Skeletal muscle tissue (tissue), 4 donors: ENCODE results near the gene GABRP. TPM values are rescaled to one million over a fixed set of nuclear protein-coding genes. Genes with fewer than 3 reads are reported as not detected.
"Not testable (repeated sequence)": the region's sequence is repeated elsewhere in the genome, so short reads cannot be mapped to it uniquely, and the experiment has no call there.

Experiments used
- H3K27ac ChIP-seq: one replicate; pipeline ENCODE4 v1.7.0; 2013; ENCODE audit warnings: mild to moderate bottlenecking, low read depth, low read length, inconsistent platforms
- H3K27me3 ChIP-seq, 3 donors: one replicate each; pipeline ENCODE4 v1.7.0; 2013; ENCODE audit warnings: low read length in 3 of 3; ENCODE audit not compliant: control insufficient read depth in 3 of 3, insufficient read depth in 3 of 3
- H3K36me3 ChIP-seq, 3 donors: one replicate each; pipeline ENCODE4 v1.7.0; 2013; ENCODE audit warnings: low read length in 3 of 3; ENCODE audit not compliant: control insufficient read depth in 3 of 3, insufficient read depth in 3 of 3
- H3K4me1 ChIP-seq, 3 donors: one replicate each; pipeline ENCODE4 v1.7.0; 2013; ENCODE audit warnings: low read length in 3 of 3, mild to moderate bottlenecking in 3 of 3; ENCODE audit not compliant: control insufficient read depth in 3 of 3, insufficient read depth in 3 of 3
- H3K4me3 ChIP-seq, 3 donors: one replicate each; pipeline ENCODE4 v1.7.0; 2013; ENCODE audit warnings: low read length in 3 of 3
- H3K9ac ChIP-seq, 3 donors: one replicate each; pipeline ENCODE4 v1.7.0; 2013; ENCODE audit warnings: low read length in 3 of 3, mild to moderate bottlenecking in 3 of 3, moderate library complexity in 2 of 3, low read depth in 1 of 3
- H3K9me3 ChIP-seq, 3 donors: one replicate each; pipeline ENCODE4 v1.7.0; 2013; ENCODE audit warnings: low read length in 3 of 3; ENCODE audit not compliant: control insufficient read depth in 3 of 3
- total RNA-seq: library from RNA; depleted of rRNA; stranded (reverse); fragments of >200 nt; gene quantifications from one replicate; pipeline ENCODE4 v1.2.3, GENCODE V29; 2014
- donor health status: Osteomylitis.

Gene GABRP
- total RNA-seq, 1 donor from 2014 or later: under 0.01 TPM

GRCh38 chr5:170762298-170762697, 21.2 kb upstream of the GABRP start:
- H3K9me3 ChIP-seq, H3K27ac ChIP-seq, H3K4me1 ChIP-seq, H3K36me3 ChIP-seq, H3K9ac ChIP-seq, H3K4me3 ChIP-seq: not testable (repeated sequence)
- H3K27me3 ChIP-seq: peaks cover 0 to 24% (median 14%) of the 10 kb centered on the region in 3 donors

- peaks cover 0 to 19% (median 2%) of the 10 kb centered on the region in 3 donors for H3K27me3 ChIP-seq
- not testable (repeated sequence) for H3K4me3 ChIP-seq, H3K36me3 ChIP-seq, H3K4me1 ChIP-seq, H3K9ac ChIP-seq, H3K27ac ChIP-seq, H3K9me3 ChIP-seq
Observed at GRCh38 chr5:170765868-170766267, 17.7 kb upstream of the GABRP start.

- H3K27me3 ChIP-seq: peaks cover 0 to 17% (median 4%) of the 10 kb centered on the region in 3 donors
- H3K4me3 ChIP-seq: no peak overlapping the region
- no peak overlapping the region for H3K9ac ChIP-seq
- no peaks in the 10 kb centered on the region for H3K36me3 ChIP-seq
- no peaks in the 10 kb centered on the region for H3K4me1 ChIP-seq
- no peaks in the 10 kb centered on the region for H3K9me3 ChIP-seq
- no peak overlapping the region for H3K27ac ChIP-seq
Observed at GRCh38 chr5:170769246-170769645, 14.3 kb upstream of the GABRP start.

- no peak overlapping the region for H3K4me3 ChIP-seq
- H3K9ac ChIP-seq: no peak overlapping the region
- no peaks in the 10 kb centered on the region for H3K4me1 ChIP-seq
- no peaks in the 10 kb centered on the region for H3K36me3 ChIP-seq
- H3K27me3 ChIP-seq: peaks cover 0 to 17% (median 4%) of the 10 kb centered on the region in 3 donors
- no peaks in the 10 kb centered on the region for H3K9me3 ChIP-seq
- H3K27ac ChIP-seq: no peak overlapping the region
Observed at GRCh38 chr5:170769898-170770416, 13.6 kb upstream of the GABRP start.

- Histone ChIP-seq H3K4me1 (no peaks in the 10 kb centered on the region), H3K9ac (no peak overlapping the region), H3K27me3 (peaks cover 0 to 17% (median 4%) of the 10 kb centered on the region in 3 donors), H3K4me3 (no peak overlapping the region), H3K36me3 (no peaks in the 10 kb centered on the region), H3K27ac (no peak overlapping the region), H3K9me3 (no peaks in the 10 kb centered on the region)
Observed at GRCh38 chr5:170771496-170771895, 12.0 kb upstream of the GABRP start.

- Histone ChIP-seq H3K4me1 (no peaks in the 10 kb centered on the region), H3K4me3 (no peak overlapping the region), H3K9me3 (no peaks in the 10 kb centered on the region), H3K9ac (no peak overlapping the region), H3K27ac (no peak overlapping the region), H3K27me3 (peaks cover 0 to 14% (median 4%) of the 10 kb centered on the region in 3 donors), H3K36me3 (no peaks in the 10 kb centered on the region)
Observed at GRCh38 chr5:170773024-170773985, 10.2 kb upstream of the GABRP start.

- no peak overlapping the region for H3K27ac ChIP-seq
- H3K9me3 ChIP-seq: no peaks in the 10 kb centered on the region
- no peak overlapping the region for H3K9ac ChIP-seq
- no peak overlapping the region for H3K4me3 ChIP-seq
- H3K4me1 ChIP-seq: no peaks in the 10 kb centered on the region
- no peaks in the 10 kb centered on the region for H3K36me3 ChIP-seq
- H3K27me3 ChIP-seq: peaks cover 0 to 7% (median 4%) of the 10 kb centered on the region in 3 donors
Observed at GRCh38 chr5:170774831-170775230, 8.7 kb upstream of the GABRP start.

GRCh38 chr5:170781946-170782345, 1.6 kb upstream of the GABRP start:
- no peak overlapping the region for H3K27ac ChIP-seq
- no peak overlapping the region for H3K9ac ChIP-seq
- no peaks in the 10 kb centered on the region for H3K27me3 ChIP-seq
- no peak overlapping the region for H3K4me3 ChIP-seq
- H3K9me3 ChIP-seq: no peaks in the 10 kb centered on the region
- peaks cover 0 to 3% (median 2%) of the 10 kb centered on the region in 3 donors for H3K4me1 ChIP-seq
- no peaks in the 10 kb centered on the region for H3K36me3 ChIP-seq

- Histone ChIP-seq H3K27ac (no peak overlapping the region), H3K4me1 (peaks cover 0 to 3% (median 2%) of the 10 kb centered on the region in 3 donors), H3K27me3 (no peaks in the 10 kb centered on the region), H3K9ac (no peak overlapping the region), H3K9me3 (no peaks in the 10 kb centered on the region), H3K36me3 (no peaks in the 10 kb centered on the region), H3K4me3 (no peak overlapping the region)
Observed at GRCh38 chr5:170782438-170782837, 1.1 kb upstream of the GABRP start.

- Histone ChIP-seq H3K4me1 (peaks cover 0 to 8% (median 5%) of the 10 kb centered on the region in 3 donors), H3K27ac (no peak overlapping the region), H3K9me3 (no peaks in the 10 kb centered on the region)
Observed at GRCh38 chr5:170785416-170785815, 1.9 kb downstream of the GABRP start.

More at GRCh38 chr5:170785416-170785815, 1.9 kb downstream of the GABRP start:
- Histone ChIP-seq H3K4me3 (no peak overlapping the region), H3K9ac (no peak overlapping the region), H3K36me3 (no peaks in the 10 kb centered on the region), H3K27me3 (no peaks in the 10 kb centered on the region)
